Measurements from ENCODE around the gene ATIC. TPM values are rescaled to one million over a fixed set of nuclear protein-coding genes. Genes with fewer than 3 reads are reported as not detected.

The ATIC gene
- polyA plus RNA-seq, 3 donors, result 20.8 to 32.3 (median 21.6) TPM

DNA sequence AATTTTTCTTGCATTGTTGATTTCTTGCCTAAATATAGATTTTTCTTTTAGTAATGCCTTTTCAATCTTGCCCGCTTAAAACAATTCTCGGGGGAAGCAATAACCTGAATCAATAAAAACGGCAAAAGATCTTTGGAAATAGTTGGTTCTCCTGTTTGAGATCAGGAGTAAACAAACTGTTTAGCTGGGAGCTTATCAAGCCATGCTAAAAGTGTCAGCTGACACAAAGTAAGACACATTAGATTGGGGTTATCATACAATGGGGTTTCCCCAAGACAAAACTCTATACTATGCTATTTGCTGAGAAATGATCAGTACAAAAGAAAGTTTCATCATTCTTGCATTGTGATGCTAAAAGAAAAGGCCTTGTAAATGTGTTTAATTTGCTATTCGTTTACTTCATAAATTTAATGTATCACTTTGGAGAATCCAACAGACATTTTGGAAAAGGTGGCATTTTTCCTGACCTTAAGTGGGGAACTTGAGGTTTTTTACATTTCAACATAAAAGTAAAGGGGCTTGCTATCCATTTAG lies 46.5 kb downstream of the ATIC start:
- H3K9me3 ChIP-seq (replicated peaks in 1 of 2; ENCODE audit: control insufficient read depth in 1 of 2, insufficient read depth in 1 of 2, low read length in 2 of 2), result no peaks in the 10 kb centered on the region
- H2AFZ ChIP-seq (ENCODE audit: insufficient read depth, low read depth, low read length, poor library complexity, severe bottlenecking), result no peak overlapping the region
- no peaks in the 10 kb centered on the region for H3K9me3 Mint-ChIP-seq
- TF ChIP-seq, protein P1, sequence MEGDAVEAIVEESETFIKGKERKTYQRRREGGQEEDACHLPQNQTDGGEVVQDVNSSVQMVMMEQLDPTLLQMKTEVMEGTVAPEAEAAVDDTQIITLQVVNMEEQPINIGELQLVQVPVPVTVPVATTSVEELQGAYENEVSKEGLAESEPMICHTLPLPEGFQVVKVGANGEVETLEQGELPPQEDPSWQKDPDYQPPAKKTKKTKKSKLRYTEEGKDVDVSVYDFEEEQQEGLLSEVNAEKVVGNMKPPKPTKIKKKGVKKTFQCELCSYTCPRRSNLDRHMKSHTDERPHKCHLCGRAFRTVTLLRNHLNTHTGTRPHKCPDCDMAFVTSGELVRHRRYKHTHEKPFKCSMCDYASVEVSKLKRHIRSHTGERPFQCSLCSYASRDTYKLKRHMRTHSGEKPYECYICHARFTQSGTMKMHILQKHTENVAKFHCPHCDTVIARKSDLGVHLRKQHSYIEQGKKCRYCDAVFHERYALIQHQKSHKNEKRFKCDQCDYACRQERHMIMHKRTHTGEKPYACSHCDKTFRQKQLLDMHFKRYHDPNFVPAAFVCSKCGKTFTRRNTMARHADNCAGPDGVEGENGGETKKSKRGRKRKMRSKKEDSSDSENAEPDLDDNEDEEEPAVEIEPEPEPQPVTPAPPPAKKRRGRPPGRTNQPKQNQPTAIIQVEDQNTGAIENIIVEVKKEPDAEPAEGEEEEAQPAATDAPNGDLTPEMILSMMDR (IDR thresholded peaks at IDR 0.05), result no peak
- H3K4me1 Mint-ChIP-seq, result no peaks in the 10 kb centered on the region
- no peak overlapping the region for H3K9ac ChIP-seq (ENCODE audit: insufficient read depth, low read length, poor library complexity, severe bottlenecking)
- no peak overlapping the region for H3K27ac ChIP-seq (ENCODE audit: low read depth in 1 of 2, low read length in 2 of 2)
- intact Hi-C loops (cut with micrococcal nuclease), result no loop called here
- no peaks in the 10 kb centered on the region for H3K27me3 Mint-ChIP-seq (ENCODE audit: low read depth in 3 of 3)
- H3K79me2 ChIP-seq (ENCODE audit: insufficient read depth, low read length), result no peaks in the 10 kb centered on the region
- H3K4me2 ChIP-seq (replicated peaks; ENCODE audit: extremely low read depth, low read length, poor library complexity, severe bottlenecking), result no peak overlapping the region
- no peak overlapping the region for H3K4me3 Mint-ChIP-seq
- no peaks in the 10 kb centered on the region for H3K27me3 ChIP-seq (ENCODE audit: control insufficient read depth in 2 of 2, insufficient read depth in 2 of 2, low read length in 2 of 2)
- no peaks in the 10 kb centered on the region for H3K4me1 ChIP-seq (ENCODE audit: control insufficient read depth in 1 of 2, insufficient read depth in 2 of 2, low read length in 2 of 2)
- no peaks in the 10 kb centered on the region for H4K20me1 ChIP-seq (ENCODE audit: insufficient read depth, low read length)
- H3K36me3 Mint-ChIP-seq, result peaks cover 0 to 17% of the 10 kb centered on the region in 2 donors
- no peaks in the 10 kb centered on the region for H3K36me3 ChIP-seq (replicated peaks in 1 of 2; ENCODE audit: control insufficient read depth in 1 of 2, insufficient read depth in 2 of 2, low read length in 2 of 2)
- no peak overlapping the region for H3K27ac Mint-ChIP-seq
- no peak overlapping the region for H3K4me3 ChIP-seq (replicated peaks in 1 of 3; ENCODE audit: low read depth in 2 of 3, low read length in 3 of 3)
- DNase-seq, result no peak
- WGBS (ENCODE audit: insufficient coverage), result no CpG with 5 or more reads among the region's 4 CpGs

DNA sequence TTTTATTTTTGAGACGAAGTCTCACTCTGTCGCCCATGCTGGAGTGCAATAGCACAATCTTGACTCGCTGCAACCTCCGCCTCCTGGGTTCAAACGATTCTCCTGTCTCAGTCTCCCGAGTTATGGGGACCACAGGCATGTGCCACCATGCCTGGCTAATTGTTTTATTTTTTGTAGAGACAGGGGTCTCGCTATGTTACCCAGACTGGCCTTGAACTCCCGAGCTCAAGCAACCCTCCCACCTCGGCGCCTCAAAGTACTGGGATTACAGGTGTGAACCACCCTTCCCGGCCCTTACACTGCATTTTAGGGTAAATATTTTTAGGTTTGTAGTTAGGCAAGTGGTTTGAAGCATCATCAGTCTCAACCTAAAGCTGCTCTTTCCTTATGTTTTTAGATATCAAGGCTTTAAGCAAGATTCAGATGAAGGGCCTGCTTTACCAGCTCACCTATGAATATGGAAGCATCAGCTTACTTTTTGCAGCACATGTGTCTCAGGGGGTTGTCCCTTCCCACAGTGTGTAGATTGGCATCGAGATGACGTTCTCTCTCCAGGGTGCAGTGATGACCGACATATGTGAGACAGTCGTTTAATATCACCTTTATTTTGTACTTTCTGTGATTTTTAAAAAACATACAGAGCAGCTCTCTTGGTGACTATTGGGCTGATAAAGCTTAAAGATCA lies 47.2 kb downstream of the ATIC start:
- TF ChIP-seq, protein P1 (IDR thresholded peaks at IDR 0.05), result no peak
- H3K4me2 ChIP-seq (replicated peaks; ENCODE audit: extremely low read depth, low read length, poor library complexity, severe bottlenecking), result no peak overlapping the region
- H3K36me3 Mint-ChIP-seq, result peaks cover 0 to 19% of the 10 kb centered on the region in 2 donors
- H3K9me3 ChIP-seq (replicated peaks in 1 of 2; ENCODE audit: control insufficient read depth in 1 of 2, insufficient read depth in 1 of 2, low read length in 2 of 2), result no peaks in the 10 kb centered on the region
- no peak overlapping the region for H3K27ac Mint-ChIP-seq
- H2AFZ ChIP-seq (ENCODE audit: insufficient read depth, low read depth, low read length, poor library complexity, severe bottlenecking), result no peak overlapping the region
- H3K36me3 ChIP-seq (replicated peaks in 1 of 2; ENCODE audit: control insufficient read depth in 1 of 2, insufficient read depth in 2 of 2, low read length in 2 of 2), result no peaks in the 10 kb centered on the region
- no peaks in the 10 kb centered on the region for H3K4me1 Mint-ChIP-seq
- no peaks in the 10 kb centered on the region for H4K20me1 ChIP-seq (ENCODE audit: insufficient read depth, low read length)
- H3K4me1 ChIP-seq (ENCODE audit: control insufficient read depth in 1 of 2, insufficient read depth in 2 of 2, low read length in 2 of 2), result no peaks in the 10 kb centered on the region
- H3K27me3 ChIP-seq (ENCODE audit: control insufficient read depth in 2 of 2, insufficient read depth in 2 of 2, low read length in 2 of 2), result no peaks in the 10 kb centered on the region
- DNase-seq, result no peak
- no peak overlapping the region for H3K9ac ChIP-seq (ENCODE audit: insufficient read depth, low read length, poor library complexity, severe bottlenecking)
- no peak overlapping the region for H3K27ac ChIP-seq (ENCODE audit: low read depth in 1 of 2, low read length in 2 of 2)
- no peaks in the 10 kb centered on the region for H3K27me3 Mint-ChIP-seq (ENCODE audit: low read depth in 3 of 3)
- no peaks in the 10 kb centered on the region for H3K9me3 Mint-ChIP-seq
- no peak overlapping the region for H3K4me3 ChIP-seq (replicated peaks in 1 of 3; ENCODE audit: low read depth in 2 of 3, low read length in 3 of 3)
- intact Hi-C loops (cut with micrococcal nuclease), result no loop called here
- no peaks in the 10 kb centered on the region for H3K79me2 ChIP-seq (ENCODE audit: insufficient read depth, low read length)
- H3K4me3 Mint-ChIP-seq, result no peak overlapping the region
- WGBS (ENCODE audit: insufficient coverage), result 98% methylated on average over 5 of the region's 15 CpGs
